HEK293 (cell line): ENCODE data around the gene GADD45G.

ENCODE experiments used
- CTCF ChIP-seq: fragments of 450-650 bp; formaldehyde crosslinking; IDR thresholded peaks from 2 replicates; pipeline ENCODE4 v1.5.1; 2016; ENCODE audit warnings: missing biosample characterization, missing genetic modification characterization
- KLF7 ChIP-seq: fragments of 450-650 bp; formaldehyde crosslinking; IDR thresholded peaks from 2 replicates; pipeline ENCODE4 v1.5.1; 2016; ENCODE audit warnings: missing biosample characterization, missing genetic modification characterization, borderline replicate concordance
- SCRT1 ChIP-seq: fragments of 450-650 bp; formaldehyde crosslinking; IDR thresholded peaks from 2 replicates; pipeline ENCODE4 v1.5.1; 2016; ENCODE audit warnings: missing biosample characterization, missing genetic modification characterization, borderline replicate concordance
- TSHZ1 ChIP-seq: fragments of 450-650 bp; formaldehyde crosslinking; IDR thresholded peaks from 2 replicates; pipeline ENCODE4 v1.5.1; 2016; ENCODE audit warnings: missing biosample characterization, missing genetic modification characterization, borderline replicate concordance
- ZNF391 ChIP-seq: fragments of 450-650 bp; formaldehyde crosslinking; IDR thresholded peaks from 2 replicates; pipeline ENCODE4 v1.5.1; 2016; ENCODE audit warnings: low read depth, missing biosample characterization, missing genetic modification characterization, borderline replicate concordance
- ZNF510 ChIP-seq: fragments of 450-650 bp; formaldehyde crosslinking; IDR thresholded peaks from 2 replicates; pipeline ENCODE4 v1.5.1; 2018; ENCODE audit warnings: mild to moderate bottlenecking, missing genetic modification characterization, missing biosample characterization; ENCODE audit not compliant: insufficient replicate concordance
- ZNF549 ChIP-seq: fragments of 450-650 bp; IDR thresholded peaks from 2 replicates; pipeline ENCODE4 v1.5.1; 2018; ENCODE audit warnings: missing biosample characterization, missing genetic modification characterization, mild to moderate bottlenecking, inconsistent platforms, moderate library complexity
- ZNF747 ChIP-seq: fragments of 450-650 bp; formaldehyde crosslinking; IDR thresholded peaks from 2 replicates; pipeline ENCODE4 v1.5.1; 2016; ENCODE audit warnings: missing biosample characterization, missing genetic modification characterization
- ZNF791 ChIP-seq: fragments of 450-650 bp; formaldehyde crosslinking; IDR thresholded peaks from 2 replicates; pipeline ENCODE4 v1.5.1; 2016; ENCODE audit warnings: missing biosample characterization, missing genetic modification characterization

GRCh38 chr9:89619019-89619418 lies 14.2 kb downstream of the GADD45G start:
- no peak for TF ChIP-seq CTCF (tag by site-specific recombination)
- TF ChIP-seq ZNF549 (tag by site-specific recombination), result no peak
- TF ChIP-seq ZNF391 (tag by site-specific recombination), result no peak
- no peak for TF ChIP-seq ZNF791
- TF ChIP-seq SCRT1 (tag by site-specific recombination), result no peak
- TF ChIP-seq KLF7 (tag by site-specific recombination), result no peak
- TF ChIP-seq TSHZ1 (tag by site-specific recombination), result no peak
- TF ChIP-seq ZNF510 (tag by site-specific recombination), result no peak
- TF ChIP-seq ZNF747 (tag by site-specific recombination), result no peak
